GM13977 (cell line): ENCODE measurements around the gene SELENBP1.

Experiments used
- DNase-seq: peaks from one replicate; pipeline ENCODE4 v3.0.0; 2012; ENCODE audit warnings: low spot score
- in situ Hi-C: fragments of 300-500 bp; cut with MboI; formaldehyde crosslinking; loops from one replicate; pipeline ENCODE4 v1.12.0; 2022; ENCODE audit warnings: low sequenced_read_pairs, low pct_unique_long_range_greater_than_20kb, mixed read lengths, inconsistent platforms; ENCODE audit not compliant: unreplicated experiment
- TF ChIP-seq, protein P1 (sequence below): IDR thresholded peaks from 2 replicates; pipeline ENCODE4 v1.5.1; 2012; ENCODE audit warnings: mild to moderate bottlenecking, control low read depth; ENCODE audit not compliant: insufficient read depth; ENCODE audit errors: extremely low read depth, missing control alignments

Gene SELENBP1

DNA sequence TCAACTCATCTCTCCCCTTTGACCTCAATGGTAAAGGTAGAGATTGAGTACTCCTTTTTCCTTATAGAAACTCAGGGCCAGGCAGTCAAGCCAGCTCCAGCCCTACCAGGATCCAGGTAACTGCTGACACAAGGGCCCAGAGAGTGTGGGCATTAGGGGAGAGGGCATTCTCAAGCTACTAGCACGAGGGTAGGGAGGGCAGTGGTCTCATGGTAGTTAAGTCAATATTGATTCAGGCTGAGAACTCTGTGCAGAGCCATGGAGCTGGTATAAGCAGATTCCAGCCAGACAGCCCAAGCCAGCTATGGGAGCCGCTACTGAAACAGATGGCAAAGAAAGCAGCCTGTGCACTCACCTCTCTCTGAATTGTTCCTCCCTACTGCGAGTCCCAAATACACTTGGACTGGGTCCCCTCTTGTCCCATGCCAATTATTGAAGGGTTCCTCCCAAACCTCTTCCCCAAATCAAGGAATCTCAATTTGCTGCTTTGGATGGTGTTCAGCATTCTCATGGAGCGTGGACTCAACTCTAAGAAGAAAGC, 48.0 kb downstream of the SELENBP1 start:
- DNase-seq, result no peak
- TF ChIP-seq, protein P1, sequence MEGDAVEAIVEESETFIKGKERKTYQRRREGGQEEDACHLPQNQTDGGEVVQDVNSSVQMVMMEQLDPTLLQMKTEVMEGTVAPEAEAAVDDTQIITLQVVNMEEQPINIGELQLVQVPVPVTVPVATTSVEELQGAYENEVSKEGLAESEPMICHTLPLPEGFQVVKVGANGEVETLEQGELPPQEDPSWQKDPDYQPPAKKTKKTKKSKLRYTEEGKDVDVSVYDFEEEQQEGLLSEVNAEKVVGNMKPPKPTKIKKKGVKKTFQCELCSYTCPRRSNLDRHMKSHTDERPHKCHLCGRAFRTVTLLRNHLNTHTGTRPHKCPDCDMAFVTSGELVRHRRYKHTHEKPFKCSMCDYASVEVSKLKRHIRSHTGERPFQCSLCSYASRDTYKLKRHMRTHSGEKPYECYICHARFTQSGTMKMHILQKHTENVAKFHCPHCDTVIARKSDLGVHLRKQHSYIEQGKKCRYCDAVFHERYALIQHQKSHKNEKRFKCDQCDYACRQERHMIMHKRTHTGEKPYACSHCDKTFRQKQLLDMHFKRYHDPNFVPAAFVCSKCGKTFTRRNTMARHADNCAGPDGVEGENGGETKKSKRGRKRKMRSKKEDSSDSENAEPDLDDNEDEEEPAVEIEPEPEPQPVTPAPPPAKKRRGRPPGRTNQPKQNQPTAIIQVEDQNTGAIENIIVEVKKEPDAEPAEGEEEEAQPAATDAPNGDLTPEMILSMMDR, result no peak
- in situ Hi-C loops, result no loop called here

DNA sequence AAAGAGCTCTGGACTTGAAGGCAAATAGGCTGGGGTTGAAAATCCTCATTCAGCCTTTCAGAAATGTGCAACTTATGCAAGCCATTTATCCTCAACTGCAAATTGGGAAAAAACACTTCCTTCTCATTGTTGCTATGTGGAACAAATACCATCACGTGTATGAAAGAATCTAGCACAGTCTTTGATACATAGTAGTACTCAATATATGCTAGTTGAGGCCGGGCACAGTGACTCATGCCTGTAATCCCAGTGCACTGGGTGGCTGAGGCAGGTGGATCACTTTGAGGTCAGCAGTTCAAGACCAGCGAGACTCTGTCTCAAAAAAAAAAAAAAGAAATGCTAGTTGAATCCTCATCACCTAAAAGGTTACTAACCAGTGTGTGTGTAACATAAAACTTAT, 53.5 kb downstream of the SELENBP1 start:
- TF ChIP-seq, protein P1, result no peak
- in situ Hi-C loops, result no loop called here
- no peak for DNase-seq

DNA sequence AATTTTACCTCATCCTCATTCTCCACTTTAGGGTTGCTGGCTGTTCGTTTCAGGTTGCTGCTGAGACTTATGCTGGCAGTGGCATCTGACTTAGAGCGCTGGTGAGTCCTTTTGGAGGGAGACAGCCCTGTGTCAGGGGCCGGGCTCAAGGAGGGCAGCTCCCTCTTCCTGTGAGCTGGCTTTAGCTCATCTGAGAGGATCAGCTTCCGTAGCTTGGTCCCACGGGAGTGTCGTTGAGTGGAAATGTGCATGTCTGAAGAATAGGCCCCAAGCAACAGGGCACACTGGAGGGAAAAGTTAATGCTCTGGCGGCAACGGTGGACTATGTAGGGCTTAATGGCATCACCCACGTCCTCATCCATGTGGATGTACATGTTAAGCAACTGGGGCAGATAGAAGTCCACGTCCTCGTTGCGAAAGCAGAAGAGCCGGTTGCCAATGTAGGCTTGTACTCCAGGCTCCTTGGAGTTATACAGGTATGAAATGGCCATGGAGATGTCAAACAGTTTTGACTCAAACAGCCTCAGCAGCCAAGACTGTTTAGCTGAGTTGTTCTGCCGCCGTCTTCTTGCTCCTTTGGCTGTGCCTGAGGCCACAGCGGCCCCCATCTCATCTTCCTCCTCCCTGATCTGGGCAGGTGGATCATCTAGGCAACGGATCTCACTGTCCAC, 56.8 kb downstream of the SELENBP1 start:
- in situ Hi-C loops, result no loop called here
- TF ChIP-seq, protein P1, result no peak
- no peak for DNase-seq
